DOHH2 (cell line): Measurements from ENCODE around the gene IQGAP3.

ENCODE experiments used
- EZH2phosphoT487 ChIP-seq: fragments of 200-600 bp; sonication (generic); IDR thresholded peaks from 2 replicates; pipeline ENCODE4 v1.6.1; 2017; ENCODE audit warnings: borderline replicate concordance, mild to moderate bottlenecking, antibody characterized with exemption, low read length, moderate library complexity, mixed read lengths
- TF ChIP-seq, protein P1 (sequence below): fragments of 200-600 bp; sonication (generic); IDR thresholded peaks from one replicate; pipeline ENCODE4 v1.5.1; 2014; ENCODE audit warnings: antibody characterized with exemption, mild to moderate bottlenecking, low read depth, low read length; ENCODE audit not compliant: poor library complexity, severe bottlenecking

DNA sequence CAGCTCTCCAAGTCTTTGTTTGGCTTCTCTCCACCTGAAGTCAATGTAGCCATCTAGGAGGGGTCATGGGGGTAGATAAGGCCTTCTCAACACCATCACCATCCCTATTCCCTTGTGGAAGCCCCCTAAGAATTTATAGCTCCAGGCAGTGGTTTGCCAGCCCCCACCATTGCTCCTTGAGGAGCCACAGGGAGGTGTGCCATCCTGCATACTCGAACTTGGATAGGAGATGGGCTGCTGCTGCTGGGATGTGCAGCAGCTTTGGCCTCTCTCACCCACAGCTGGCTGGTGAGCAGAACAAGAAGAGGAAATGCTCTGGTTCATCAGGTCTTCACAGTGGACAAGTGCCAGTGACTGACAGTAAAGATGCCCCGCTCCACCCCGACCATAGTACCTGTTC, 24.1 kb upstream of the IQGAP3 start:
- TF ChIP-seq, protein P1, sequence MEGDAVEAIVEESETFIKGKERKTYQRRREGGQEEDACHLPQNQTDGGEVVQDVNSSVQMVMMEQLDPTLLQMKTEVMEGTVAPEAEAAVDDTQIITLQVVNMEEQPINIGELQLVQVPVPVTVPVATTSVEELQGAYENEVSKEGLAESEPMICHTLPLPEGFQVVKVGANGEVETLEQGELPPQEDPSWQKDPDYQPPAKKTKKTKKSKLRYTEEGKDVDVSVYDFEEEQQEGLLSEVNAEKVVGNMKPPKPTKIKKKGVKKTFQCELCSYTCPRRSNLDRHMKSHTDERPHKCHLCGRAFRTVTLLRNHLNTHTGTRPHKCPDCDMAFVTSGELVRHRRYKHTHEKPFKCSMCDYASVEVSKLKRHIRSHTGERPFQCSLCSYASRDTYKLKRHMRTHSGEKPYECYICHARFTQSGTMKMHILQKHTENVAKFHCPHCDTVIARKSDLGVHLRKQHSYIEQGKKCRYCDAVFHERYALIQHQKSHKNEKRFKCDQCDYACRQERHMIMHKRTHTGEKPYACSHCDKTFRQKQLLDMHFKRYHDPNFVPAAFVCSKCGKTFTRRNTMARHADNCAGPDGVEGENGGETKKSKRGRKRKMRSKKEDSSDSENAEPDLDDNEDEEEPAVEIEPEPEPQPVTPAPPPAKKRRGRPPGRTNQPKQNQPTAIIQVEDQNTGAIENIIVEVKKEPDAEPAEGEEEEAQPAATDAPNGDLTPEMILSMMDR = no peak
- TF ChIP-seq EZH2phosphoT487 = no peak
